NB4 (cell line): ENCODE measurements around the gene SPEF1.

Experiments
- CTCF ChIP-seq: IDR thresholded peaks from one replicate; pipeline ENCODE4 v1.5.1; 2012; ENCODE audit warnings: low read depth, low read length
- MYC ChIP-seq: IDR thresholded peaks from 2 replicates; pipeline ENCODE4 v1.6.1; 2011; ENCODE audit warnings: low read depth, low read length
- POLR2A ChIP-seq: IDR thresholded peaks from 2 replicates; pipeline ENCODE4 v1.6.1; 2011; ENCODE audit warnings: mild to moderate bottlenecking; ENCODE audit not compliant: insufficient read length; ENCODE audit errors: extremely low read depth
- TF ChIP-seq, protein P1 (sequence below): IDR thresholded peaks from 2 replicates; pipeline ENCODE4 v1.6.1; 2011; ENCODE audit warnings: low read depth, low read length

- no peak for TF ChIP-seq CTCF
- TF ChIP-seq POLR2A, result no peak
- TF ChIP-seq, protein P1, sequence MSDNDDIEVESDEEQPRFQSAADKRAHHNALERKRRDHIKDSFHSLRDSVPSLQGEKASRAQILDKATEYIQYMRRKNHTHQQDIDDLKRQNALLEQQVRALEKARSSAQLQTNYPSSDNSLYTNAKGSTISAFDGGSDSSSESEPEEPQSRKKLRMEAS, result peak; percentile 43; the same call in 1 of the 2 replicates
- no peak for TF ChIP-seq MYC
These were observed 41.3 kb downstream of the SPEF1 start for GRCh38 chr20:3739926-3740451.
